NCI-H69 (cell line): ENCODE data around the gene OIT3.

Experiments
- DNase-seq: peaks from one replicate; lab custom pipeline; 2025; lab: John Stamatoyannopoulos, UW

The OIT3 gene

DNA sequence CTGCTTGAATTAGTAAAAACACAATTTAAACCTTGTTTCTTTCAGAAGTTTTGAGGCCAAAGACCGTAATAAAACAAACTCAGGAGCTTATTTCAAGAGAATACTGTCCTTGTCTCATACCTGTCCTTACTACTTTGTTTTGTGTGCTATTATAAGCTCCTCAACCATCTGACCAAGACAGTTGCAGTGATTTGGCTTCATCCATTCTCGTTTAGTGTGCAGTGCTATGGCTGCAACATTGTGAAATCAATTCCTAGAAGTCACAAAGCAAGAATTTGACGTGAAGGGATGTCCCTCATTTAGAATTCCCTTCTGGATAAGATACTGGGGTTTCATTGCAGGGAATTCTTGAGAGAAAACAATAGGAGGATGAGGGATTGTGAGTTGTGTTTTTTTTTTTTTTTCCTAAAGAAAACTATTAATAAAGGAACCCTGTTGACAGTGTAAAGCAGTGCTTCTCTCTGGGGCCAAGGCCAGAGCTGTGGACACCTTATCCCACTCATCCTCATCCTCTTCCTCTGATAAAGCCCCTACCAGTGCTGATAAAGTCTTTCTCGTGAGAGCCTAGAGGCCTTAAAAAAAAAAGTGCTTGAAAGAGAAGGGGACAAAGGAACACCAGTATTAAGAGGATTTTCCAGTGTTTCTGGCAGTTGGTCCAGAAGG is at the start of gene OIT3:
Gene OIT3, plus strand, starts transcription at position 604 of the 663 bp plus-strand sequence. CDS start 60 bp downstream, outside the sequence.
- DNase-seq, result no peak

DNA sequence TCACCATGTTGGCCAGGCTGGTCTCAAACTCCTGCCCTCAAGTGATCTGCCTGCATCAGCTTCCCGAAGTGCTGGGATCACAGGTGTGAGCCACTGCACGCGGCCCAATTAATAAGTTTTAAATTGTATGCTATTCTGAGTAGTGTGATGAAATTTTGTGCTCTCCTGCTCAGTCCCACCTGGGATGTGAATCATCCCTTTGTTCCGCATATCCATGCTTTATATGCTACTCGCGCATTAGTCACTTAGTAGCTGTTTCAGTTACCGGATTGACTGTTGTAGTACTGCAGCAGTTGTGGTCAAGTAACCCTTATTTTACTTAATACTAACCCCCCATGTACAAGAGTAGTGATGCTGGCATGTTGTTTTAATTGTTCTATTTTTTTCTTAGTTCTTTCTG is 47.3 kb upstream of the OIT3 start:
- no peak for DNase-seq

DNA sequence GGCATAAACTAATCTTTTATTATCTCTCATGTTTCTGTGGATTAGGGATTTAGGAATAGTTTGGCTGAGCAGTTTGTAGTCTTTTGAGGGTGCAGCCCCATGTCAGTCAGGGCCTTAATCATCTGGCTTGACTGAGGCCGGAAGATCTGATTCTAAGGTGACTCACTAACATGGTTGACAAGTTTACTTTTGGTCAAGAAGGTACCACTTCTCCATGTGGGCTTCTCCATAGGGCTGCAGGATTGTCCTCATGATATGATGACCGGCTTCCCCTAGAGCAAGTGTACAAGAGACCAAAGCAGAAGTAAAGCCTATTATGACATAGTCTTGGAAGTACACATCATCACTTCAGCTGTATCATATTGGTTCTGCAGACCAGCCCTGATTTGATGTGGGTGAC is 45.9 kb upstream of the OIT3 start:
- DNase-seq, result no peak

DNA sequence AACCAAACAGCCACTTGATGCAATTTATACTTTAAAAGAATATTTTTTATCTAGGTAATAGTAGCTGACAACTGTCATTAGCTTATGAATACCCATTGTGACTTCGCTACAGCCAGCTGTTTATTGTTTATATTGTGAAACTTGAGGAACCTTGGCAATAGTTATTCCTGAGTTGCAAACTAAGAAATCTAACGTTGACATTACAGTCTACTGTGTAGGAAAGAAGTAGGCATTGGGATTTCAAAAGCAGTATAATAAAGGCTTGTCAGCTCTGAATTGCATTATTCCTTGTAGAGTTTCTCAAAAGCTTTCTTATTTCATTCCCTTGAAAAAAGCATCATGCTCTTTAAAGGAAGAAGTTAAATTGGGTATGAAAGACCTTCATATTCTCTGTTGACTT is 42.7 kb upstream of the OIT3 start:
- DNase-seq, result no peak

DNA sequence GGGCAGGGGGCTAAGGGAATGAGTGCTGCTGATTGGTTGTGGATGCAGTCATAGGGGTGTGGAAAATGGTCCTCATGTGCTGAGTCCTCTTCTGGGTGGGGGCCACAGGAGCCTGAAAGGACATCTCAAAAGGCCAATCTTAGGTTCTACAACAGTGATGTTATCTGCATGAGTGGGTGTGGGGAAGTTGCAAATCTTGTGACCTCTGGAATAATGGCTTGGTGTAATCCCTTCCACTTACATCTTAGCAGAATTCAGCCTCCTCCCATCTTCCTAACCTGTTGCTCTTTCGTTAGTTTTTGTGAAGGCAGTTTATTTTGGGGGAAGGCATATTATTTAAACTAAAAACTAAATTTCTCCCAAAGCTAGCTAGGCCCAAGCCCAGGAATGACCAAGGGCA is 42.0 kb upstream of the OIT3 start:
- DNase-seq, result no peak

- no peak for DNase-seq
Measured at GRCh38 chr10:72852508-72852907, 41.0 kb upstream of the OIT3 start.

DNA sequence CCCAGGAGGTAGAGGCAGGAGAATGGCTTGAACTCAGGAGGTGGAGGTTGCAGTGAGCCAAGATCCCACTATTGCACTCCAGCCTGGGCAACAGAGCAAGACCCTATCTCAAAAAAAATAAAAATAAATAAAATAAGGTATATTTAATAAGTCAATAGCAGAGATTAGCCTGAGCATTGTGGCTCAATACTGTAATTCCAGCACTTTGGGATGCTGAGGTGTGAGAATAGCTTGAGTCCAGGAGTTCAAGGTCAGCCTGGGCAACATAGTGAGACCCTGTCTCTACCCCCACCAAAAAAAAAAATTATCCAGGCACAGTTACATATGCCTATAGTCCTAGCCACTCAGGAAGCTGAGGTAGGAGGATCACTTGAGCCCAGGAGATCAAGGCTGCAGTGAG is 38.4 kb upstream of the OIT3 start:
- DNase-seq, result no peak

- no peak for DNase-seq
Measured at GRCh38 chr10:72855790-72856189, 37.7 kb upstream of the OIT3 start.

DNA sequence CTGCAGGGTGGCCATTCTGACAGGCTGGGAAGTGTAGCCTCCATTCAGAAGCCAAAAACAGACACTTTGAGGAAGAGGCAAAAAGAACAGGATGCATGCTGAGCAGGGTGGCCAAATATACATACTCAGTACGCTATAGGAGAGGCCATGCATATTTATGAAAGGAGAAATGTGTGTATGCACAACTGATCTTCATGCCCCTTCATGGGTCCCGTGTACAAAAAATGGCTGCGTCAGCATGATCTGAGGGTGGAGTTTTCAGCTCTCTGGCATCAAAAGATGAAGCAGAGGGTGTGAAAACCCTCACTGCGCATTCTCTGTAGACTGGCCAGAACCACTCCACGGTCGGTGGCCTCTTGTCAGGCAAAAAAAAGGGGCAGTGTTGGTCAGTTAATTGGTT is 35.5 kb upstream of the OIT3 start:
- no peak for DNase-seq

GRCh38 chr10:72862957-72863356 is 30.6 kb upstream of the OIT3 start:
- DNase-seq, result peak; percentile 2

DNA sequence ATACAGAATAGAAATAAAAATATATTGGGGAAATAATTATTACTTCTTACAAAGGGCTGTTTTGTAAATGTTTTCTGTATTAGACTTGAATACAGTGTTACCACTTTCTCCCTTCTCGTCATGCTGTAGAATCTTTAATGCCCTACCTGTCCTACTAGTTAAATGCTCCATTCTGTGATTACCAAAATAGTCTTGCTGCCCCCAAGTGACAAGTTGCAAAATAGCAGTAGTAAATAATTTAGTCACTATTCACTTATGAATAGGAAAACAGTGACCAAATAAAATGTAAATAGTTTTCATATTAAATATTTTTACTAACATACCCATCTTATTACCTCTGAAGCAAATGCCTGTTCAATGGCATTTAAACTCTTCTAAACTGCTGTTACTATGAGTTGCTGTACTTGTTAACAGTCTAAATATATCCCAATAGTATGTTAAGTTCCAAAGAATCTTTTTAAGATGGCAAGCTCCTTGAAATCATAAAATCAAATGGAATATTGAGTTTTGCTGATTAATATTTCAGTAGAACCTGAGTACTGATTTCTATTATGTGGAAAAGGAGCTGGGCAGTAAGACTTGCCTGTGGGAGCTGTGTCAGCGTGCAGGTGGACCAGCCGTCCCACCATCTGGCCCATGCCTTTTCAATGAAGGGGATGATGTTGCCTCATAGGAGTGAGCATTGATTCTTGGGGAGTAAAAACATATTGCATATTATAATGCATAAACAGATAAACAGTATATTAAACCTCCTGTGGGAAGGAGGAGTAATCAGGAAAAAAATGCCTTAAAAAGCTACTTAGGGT is 18.1 kb upstream of the OIT3 start:
- DNase-seq, result peak; percentile 43

GRCh38 chr10:72879245-72879644 is 14.3 kb upstream of the OIT3 start:
- DNase-seq, result no peak

DNA sequence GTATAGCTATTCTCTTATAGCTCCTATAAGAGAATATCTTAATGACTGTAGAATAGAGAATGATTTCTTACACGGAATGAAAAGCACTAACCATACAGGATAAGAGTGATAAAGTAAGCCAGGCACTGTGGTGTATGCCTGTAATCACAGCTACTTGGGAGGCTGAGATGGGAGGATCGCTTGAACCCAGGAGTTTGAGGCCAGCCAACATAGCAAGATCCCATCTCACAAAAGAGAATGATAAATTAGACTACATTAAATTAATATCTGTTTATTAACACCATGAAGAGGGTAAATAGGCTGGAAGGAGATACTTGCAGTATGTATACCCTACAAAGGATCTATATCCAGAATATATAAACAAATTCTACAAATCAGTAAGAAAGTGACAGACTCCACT is 12.2 kb upstream of the OIT3 start:
- no peak for DNase-seq

- no peak for DNase-seq
Measured at GRCh38 chr10:72883861-72884260, 9.7 kb upstream of the OIT3 start.

GRCh38 chr10:72885953-72886352 is 7.6 kb upstream of the OIT3 start:
- DNase-seq, result no peak

DNA sequence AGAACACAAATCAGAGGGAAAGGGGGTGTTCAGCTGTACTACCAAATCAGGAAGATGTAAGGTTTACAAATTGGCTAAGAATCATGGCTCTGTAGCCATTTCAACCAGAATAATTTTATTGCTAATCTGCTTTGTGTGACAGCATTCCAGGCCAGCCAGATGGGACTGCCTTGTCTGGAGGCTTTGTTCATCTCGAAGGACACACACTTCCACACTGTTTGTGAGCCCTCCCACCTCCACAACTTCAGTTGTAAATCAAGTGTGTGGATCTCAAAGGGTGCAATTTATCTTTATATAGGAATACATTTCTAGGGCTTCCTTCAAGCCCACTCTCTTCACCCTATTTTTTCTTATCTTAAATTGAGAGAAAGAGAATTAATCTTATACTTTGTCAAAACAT is 6.9 kb upstream of the OIT3 start:
- DNase-seq, result peak; percentile 24

DNA sequence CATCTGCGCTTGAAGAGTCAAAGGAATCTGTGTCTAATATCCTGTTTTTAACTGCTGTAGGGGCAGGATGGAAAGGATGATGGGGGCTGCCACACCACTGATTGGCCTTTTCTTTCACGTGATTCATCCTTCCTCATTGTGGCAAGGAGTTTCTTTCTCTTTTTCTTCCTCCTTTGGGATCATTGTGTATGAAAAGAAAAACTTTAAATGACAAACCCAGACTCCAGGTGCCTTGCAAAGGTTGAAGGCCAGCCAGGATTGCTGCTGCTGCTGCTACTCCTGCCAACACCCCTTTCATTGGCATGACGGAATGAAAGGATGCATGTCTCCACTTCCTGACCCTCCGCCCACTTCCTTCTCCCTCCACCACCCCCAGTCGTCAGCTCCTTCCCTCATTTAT is 6.5 kb upstream of the OIT3 start:
- DNase-seq, result peak; percentile 1

DNA sequence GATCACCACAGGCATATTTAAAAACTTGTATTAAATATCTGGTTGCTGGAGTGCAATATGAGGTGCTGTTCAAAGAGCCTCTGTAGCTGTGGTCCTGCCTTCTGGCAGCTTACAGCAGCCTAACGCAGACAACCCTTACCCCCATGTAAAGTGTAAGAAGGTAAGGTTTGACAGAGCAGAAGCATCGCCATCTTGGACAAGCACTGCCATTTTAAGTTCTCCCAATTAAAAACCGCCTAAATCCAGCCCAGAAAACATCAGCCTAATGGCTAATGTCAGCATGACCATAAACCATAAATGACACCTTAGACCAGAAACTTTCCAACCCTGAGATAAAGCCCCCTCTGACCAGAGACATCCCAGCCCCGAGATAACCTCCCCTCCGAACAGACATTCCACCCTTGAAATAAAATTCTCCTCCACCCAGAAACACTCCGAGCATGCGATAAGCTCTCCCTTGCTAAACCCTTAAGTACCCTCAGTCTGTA is 5.3 kb upstream of the OIT3 start:
- no peak for DNase-seq

DNA sequence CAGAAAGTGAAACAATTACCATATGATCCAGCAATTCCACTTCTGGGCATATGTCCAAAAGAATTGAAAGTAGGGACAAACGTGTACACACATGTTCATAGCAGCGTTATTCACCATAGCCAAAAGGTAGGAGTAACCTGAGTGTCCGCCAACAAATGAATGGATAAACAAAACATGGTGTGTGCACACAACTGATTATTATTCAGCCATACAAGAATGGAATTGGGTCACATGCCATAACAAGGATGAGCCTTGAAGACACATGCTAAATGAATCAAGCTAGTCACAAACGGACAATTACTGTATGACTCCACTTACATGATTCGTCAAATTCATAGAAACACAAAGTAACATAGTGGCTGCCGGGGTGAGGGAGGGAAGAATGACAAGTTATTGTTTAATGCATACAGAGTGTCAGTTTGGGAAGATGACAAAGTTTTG is 4.1 kb upstream of the OIT3 start:
- peak; percentile 94 for DNase-seq

DNA sequence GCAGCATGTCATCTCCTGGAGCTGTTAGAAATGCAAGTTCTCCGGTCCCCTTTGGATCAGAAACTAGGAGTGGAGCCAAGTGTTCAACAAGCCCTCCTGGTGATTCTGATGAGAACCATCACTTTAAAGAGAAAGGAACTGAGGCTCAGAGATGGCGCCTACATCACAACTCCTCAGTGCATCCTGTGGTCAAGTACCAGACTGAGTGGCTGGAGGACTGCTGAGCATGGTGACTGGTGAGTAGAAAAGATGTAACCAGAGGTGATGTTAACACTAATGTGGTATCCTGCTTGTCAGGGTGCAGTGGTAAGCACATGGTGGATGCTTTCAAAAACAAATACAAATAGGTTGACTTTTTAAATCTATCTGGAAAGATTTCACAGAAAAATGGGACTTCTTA is 3.5 kb upstream of the OIT3 start:
- DNase-seq, result no peak

DNA sequence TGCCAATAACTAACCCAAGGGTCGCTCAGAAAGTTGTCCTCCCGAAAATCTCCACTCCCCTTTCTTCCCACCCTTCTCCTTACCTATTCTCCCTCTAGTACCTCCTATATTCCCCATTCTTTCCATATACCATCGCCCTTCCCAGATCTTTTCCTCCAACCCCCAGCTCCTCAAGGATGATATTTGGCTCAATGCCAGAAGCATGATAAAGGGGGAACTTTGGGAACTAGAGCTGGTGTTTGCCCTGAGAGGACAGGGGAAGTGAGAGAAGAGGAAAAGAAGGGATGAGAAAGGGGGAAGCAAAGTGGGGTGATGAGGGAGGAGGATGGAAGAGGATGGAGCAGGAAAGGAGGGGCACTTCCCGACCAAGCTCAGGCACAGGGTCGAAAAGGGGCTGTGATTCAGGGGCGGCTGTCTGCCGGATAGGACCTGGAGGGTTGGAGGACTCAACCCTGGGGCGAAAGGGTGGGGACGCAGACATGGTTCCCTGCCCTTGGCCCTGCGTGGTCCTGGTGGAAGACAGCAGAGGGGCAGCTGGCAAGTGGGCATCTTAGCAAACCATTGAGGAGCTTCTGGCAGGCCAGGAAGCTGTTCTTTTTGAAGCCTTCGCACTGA is 1.8 kb downstream of the OIT3 start:
- DNase-seq, result no peak

DNA sequence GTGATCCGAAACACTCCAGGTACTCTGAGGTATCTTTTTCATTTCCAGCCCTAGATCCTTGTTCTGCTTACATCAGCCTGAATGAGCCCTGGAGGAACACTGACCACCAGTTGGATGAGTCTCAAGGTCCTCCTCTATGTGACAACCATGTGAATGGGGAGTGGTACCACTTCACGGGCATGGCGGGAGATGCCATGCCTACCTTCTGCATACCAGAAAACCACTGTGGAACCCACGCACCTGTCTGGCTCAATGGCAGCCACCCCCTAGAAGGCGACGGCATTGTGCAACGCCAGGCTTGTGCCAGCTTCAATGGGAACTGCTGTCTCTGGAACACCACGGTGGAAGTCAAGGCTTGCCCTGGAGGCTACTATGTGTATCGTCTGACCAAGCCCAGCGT is 5.1 kb downstream of the OIT3 start:
- DNase-seq, result no peak

DNA sequence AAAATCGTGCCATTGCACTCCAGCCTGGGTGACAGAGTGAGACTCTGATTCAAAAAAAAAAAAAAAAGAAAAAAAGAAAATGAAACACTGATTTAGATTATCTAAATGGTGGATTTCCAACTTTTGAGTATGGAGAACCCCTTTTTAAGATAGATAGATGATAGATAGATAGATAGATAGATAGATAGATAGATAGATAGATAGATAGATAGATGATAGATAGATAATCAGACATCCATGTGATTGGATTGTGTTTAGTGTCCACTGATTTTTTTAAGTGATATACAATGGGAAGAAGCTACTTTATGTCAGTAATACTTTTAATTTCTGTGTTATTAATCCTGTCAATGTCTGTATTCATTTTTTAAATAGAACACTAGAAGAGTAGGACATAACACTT is 6.0 kb downstream of the OIT3 start:
- DNase-seq, result no peak
